Endothelial cell (in vitro differentiated cells): ENCODE measurements around the gene CTNNA2. TPM values are rescaled to one million over a fixed set of nuclear protein-coding genes. Genes with fewer than 3 reads are reported as not detected.
A peak's percentile ranks its signal among the peaks of the same experiment; 100 is the strongest.

Experiments
- DNase-seq: peaks from one replicate; pipeline ENCODE4 v3.0.0; 2021; ENCODE audit warnings: low spot score
- H3K27ac Mint-ChIP-seq: one replicate; pipeline ENCODE4 v1.8.0; 2021; ENCODE audit warnings: mixed read lengths, inconsistent platforms; ENCODE audit not compliant: unreplicated experiment
- H3K27me3 Mint-ChIP-seq: one replicate; pipeline ENCODE4 v1.8.0; 2021; ENCODE audit warnings: mild to moderate bottlenecking, moderate library complexity, mixed read lengths, inconsistent platforms; ENCODE audit not compliant: unreplicated experiment
- H3K36me3 Mint-ChIP-seq: one replicate; pipeline ENCODE4 v1.8.0; 2021; ENCODE audit warnings: mild to moderate bottlenecking, low read depth, mixed read lengths, inconsistent platforms; ENCODE audit not compliant: unreplicated experiment
- H3K4me1 Mint-ChIP-seq: one replicate; pipeline ENCODE4 v1.8.0; 2021; ENCODE audit warnings: mild to moderate bottlenecking, mixed read lengths, inconsistent platforms; ENCODE audit not compliant: unreplicated experiment
- H3K4me3 Mint-ChIP-seq: one replicate; pipeline ENCODE4 v1.8.0; 2021; ENCODE audit warnings: mild to moderate bottlenecking, mixed read lengths, inconsistent platforms; ENCODE audit not compliant: unreplicated experiment
- H3K9me3 Mint-ChIP-seq: one replicate; pipeline ENCODE4 v1.8.0; 2021; ENCODE audit warnings: mixed read lengths, inconsistent platforms; ENCODE audit not compliant: unreplicated experiment
- CTCF ChIP-seq: fragments of 200-600 bp; sonication (generic); IDR thresholded peaks from one replicate; pipeline ENCODE4 v1.5.0; 2021; ENCODE audit warnings: antibody characterized with exemption; ENCODE audit not compliant: unreplicated experiment
- long read RNA-seq: library from polyadenylated mRNA; unstranded; transcript quantifications from one replicate; pipeline ENCODE4 v2.0.0, GENCODE V29; 2020; ENCODE audit not compliant: unreplicated experiment
- total RNA-seq: library from RNA; stranded (reverse); fragmentation: NEBNext Ultra II Directional; extraction: Animal tissue kit (Norgen Biotek cat#: 25700); gene quantifications from one replicate; pipeline ENCODE4 v1.2.1, GENCODE V29; 2021; ENCODE audit not compliant: unreplicated experiment

CTNNA2 gene
- 4.7 TPM for total RNA-seq
- long read RNA-seq, result 0 reads

- peaks cover 4% of the 10 kb centered on the region for H3K27me3 Mint-ChIP-seq
- H3K27ac Mint-ChIP-seq, result no peak within 1 kb of the TSS
- peak within 1 kb of the TSS; percentile 92 for H3K4me3 Mint-ChIP-seq
- no peaks in the 10 kb centered on the region for H3K9me3 Mint-ChIP-seq
- TF ChIP-seq CTCF, result peak; percentile 62
- H3K4me1 Mint-ChIP-seq, result peaks cover 12% of the 10 kb centered on the region
- H3K36me3 Mint-ChIP-seq, result no peaks in the 10 kb centered on the region
- peak; percentile 90 for DNase-seq
These were observed at the start of gene CTNNA2 for GRCh38 chr2:79512442-79513401. Gene CTNNA2 (plus strand): TSS chr2:79513051.

DNA sequence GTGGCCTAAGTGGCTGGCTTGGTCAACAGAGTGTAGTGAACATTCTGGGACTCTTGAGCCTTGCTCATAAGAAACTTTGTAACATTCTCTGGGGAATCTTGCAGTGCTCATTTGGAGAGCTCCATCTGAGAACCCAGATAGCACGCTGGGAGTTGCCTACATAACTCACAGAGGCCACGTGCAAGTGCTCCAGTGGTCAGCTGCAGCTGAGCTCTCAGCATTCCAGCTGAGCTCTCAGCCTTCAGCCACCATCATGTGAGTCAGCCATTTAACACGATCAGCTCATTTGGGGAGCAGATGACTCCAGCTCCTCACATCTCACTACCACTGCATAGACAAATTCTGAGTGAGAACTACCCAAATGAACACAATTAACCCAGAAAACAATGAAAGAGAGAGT lies 25.5 kb upstream of the CTNNA2 start:
- no peaks in the 10 kb centered on the region for H3K4me1 Mint-ChIP-seq
- no peak for TF ChIP-seq CTCF
- no peak overlapping the region for H3K4me3 Mint-ChIP-seq
- no peaks in the 10 kb centered on the region for H3K36me3 Mint-ChIP-seq
- no peaks in the 10 kb centered on the region for H3K27me3 Mint-ChIP-seq
- no peak overlapping the region for H3K27ac Mint-ChIP-seq
- no peaks in the 10 kb centered on the region for H3K9me3 Mint-ChIP-seq
- DNase-seq, result no peak

DNA sequence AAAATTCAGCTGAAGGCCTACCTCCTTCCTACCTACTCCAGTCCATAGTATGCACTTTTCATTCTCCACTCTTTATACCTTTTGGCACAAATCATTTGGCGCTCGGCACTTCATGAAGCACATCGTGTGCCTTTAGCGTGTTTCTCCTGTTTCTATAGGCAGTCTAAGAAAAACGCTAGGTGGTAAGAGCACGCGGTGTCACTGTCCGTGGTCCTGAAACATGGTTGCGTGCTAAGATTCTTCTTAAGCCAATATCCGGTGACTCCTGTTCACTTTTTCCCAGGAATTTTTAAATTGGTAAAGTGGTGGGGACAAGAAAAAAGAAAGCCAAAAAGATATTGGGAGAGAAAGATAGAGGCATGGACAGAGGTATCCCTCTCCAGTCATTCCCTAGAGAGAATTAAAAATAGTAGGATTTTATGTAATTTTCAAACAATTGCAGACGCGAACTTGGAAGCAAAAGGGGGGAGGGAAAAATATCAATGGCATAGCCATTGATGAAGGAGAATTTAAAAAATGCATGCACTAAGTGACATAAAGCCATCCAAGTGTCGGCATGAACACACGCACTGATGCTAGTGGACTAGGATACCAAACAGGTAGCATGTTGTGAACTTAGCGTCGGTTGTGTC lies 1.4 kb upstream of the CTNNA2 start:
- H3K4me3 Mint-ChIP-seq, result peak overlapping the region; percentile 92
- peaks cover 4% of the 10 kb centered on the region for H3K27me3 Mint-ChIP-seq
- DNase-seq, result peak; percentile 70
- no peak for TF ChIP-seq CTCF
- H3K36me3 Mint-ChIP-seq, result no peaks in the 10 kb centered on the region
- H3K9me3 Mint-ChIP-seq, result no peaks in the 10 kb centered on the region
- no peak overlapping the region for H3K27ac Mint-ChIP-seq
- peaks cover 12% of the 10 kb centered on the region for H3K4me1 Mint-ChIP-seq

DNA sequence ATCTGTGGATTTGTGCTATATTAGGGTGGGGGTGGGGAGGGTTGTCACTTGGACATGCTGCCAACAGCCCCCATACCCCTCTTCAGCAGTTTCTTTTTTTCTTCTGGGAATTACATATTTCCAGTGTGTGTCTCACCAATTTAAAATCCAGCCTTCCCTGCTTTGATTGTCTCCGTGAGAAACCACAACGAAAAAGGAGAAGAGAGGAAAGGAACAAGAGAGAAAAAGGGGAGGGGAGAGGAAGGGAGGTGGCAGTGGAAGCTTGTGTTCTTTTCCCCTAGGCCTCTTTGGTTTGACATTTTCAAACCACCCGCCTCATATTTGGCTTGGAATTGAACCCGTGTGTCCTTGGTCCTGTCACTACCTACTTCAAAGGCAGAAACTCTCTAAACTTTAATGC lies 860 bp downstream of the CTNNA2 start:
- no peak overlapping the region for H3K27ac Mint-ChIP-seq
- no peak for DNase-seq
- H3K9me3 Mint-ChIP-seq, result no peaks in the 10 kb centered on the region
- peaks cover 4% of the 10 kb centered on the region for H3K27me3 Mint-ChIP-seq
- H3K4me3 Mint-ChIP-seq, result peak overlapping the region; percentile 82
- TF ChIP-seq CTCF, result no peak
- H3K4me1 Mint-ChIP-seq, result peaks cover 12% of the 10 kb centered on the region
- no peaks in the 10 kb centered on the region for H3K36me3 Mint-ChIP-seq

DNA sequence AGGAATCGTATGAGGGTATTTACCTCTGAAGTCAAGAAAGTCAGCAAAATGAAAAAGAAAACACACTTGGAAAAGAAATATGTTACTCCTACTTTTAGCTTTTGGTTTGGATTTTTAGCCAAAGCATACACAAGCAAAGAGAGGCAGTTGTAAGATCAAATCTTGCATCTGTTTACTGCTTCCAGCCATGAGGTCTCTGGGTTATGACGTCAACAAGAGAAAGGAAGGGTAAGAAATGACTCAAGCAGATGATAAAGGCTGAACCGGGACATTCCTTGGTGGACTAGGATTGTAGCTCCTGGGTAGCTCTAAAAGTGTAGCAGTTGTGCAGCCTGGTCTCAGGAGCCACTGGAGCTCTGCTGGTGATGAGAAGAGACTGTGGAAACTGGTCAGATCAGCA lies 16.8 kb downstream of the CTNNA2 start:
- no peak for DNase-seq
- Mint-ChIP-seq H3K27ac (no peak overlapping the region), H3K27me3 (no peaks in the 10 kb centered on the region), H3K4me3 (no peak overlapping the region), H3K9me3 (no peaks in the 10 kb centered on the region), H3K4me1 (peaks cover 13% of the 10 kb centered on the region), H3K36me3 (no peaks in the 10 kb centered on the region)
- TF ChIP-seq CTCF, result no peak
